IMR-90 (cell line): ENCODE measurements around the gene CDCP2.

Experiments used
- BHLHE40 ChIP-seq: fragments of 150-350 bp; IDR thresholded peaks from 2 replicates; pipeline ENCODE4 v1.6.1; 2016; ENCODE audit warnings: mild to moderate bottlenecking, low read depth, low read length
- CEBPB ChIP-seq: IDR thresholded peaks from 2 replicates; pipeline ENCODE4 v1.6.1; 2012; ENCODE audit warnings: low read depth, low read length, improper control_type of control experiment
- ELK1 ChIP-seq: fragments of 150-350 bp; IDR thresholded peaks from 2 replicates; pipeline ENCODE4 v1.6.1; 2016; ENCODE audit warnings: low read depth, mild to moderate bottlenecking, low read length, moderate library complexity, borderline replicate concordance
- MAFK ChIP-seq: IDR thresholded peaks from 2 replicates; pipeline ENCODE4 v1.6.1; 2012; ENCODE audit warnings: low read depth, low read length, improper control_type of control experiment
- MAZ ChIP-seq: IDR thresholded peaks from 2 replicates; pipeline ENCODE4 v1.6.1; 2012; ENCODE audit warnings: low read depth, mild to moderate bottlenecking, low read length, improper control_type of control experiment, moderate library complexity, borderline replicate concordance
- MXI1 ChIP-seq: IDR thresholded peaks from 2 replicates; pipeline ENCODE4 v1.6.1; 2012; ENCODE audit warnings: low read depth, mild to moderate bottlenecking, low read length, moderate library complexity, borderline replicate concordance
- NFE2L2 ChIP-seq: fragments of 150-350 bp; IDR thresholded peaks from 2 replicates; pipeline ENCODE4 v1.6.1; 2016; ENCODE audit warnings: low read depth, mild to moderate bottlenecking, low read length
- POLR2A ChIP-seq: IDR thresholded peaks from 2 replicates; pipeline ENCODE4 v1.6.1; 2012; ENCODE audit warnings: mild to moderate bottlenecking, low read depth, low read length
- RFX5 ChIP-seq: IDR thresholded peaks from 2 replicates; pipeline ENCODE4 v1.8.0; 2012; ENCODE audit warnings: low read depth, mild to moderate bottlenecking, low read length, moderate library complexity
- SMC3 ChIP-seq: fragments of 150-350 bp; IDR thresholded peaks from 2 replicates; pipeline ENCODE4 v1.6.1; 2016; ENCODE audit warnings: low read depth, mild to moderate bottlenecking, antibody characterized with exemption, low read length, moderate library complexity
- TF ChIP-seq, protein P1 (sequence below): conservative IDR thresholded peaks from 2 replicates; pipeline ENCODE4 v1.5.1; 2012; ENCODE audit warnings: mild to moderate bottlenecking, low read depth, low read length, improper control_type of control experiment

GRCh38 chr1:54153535-54154439, 987 bp upstream of the CDCP2 start:
- TF ChIP-seq MAFK (no peak), POLR2A (no peak), SMC3 (no peak), MXI1 (no peak), RFX5 (no peak), BHLHE40 (no peak), NFE2L2 (no peak), MAZ (no peak), ELK1 (no peak), CEBPB (peak; percentile 98)
- TF ChIP-seq, protein P1, sequence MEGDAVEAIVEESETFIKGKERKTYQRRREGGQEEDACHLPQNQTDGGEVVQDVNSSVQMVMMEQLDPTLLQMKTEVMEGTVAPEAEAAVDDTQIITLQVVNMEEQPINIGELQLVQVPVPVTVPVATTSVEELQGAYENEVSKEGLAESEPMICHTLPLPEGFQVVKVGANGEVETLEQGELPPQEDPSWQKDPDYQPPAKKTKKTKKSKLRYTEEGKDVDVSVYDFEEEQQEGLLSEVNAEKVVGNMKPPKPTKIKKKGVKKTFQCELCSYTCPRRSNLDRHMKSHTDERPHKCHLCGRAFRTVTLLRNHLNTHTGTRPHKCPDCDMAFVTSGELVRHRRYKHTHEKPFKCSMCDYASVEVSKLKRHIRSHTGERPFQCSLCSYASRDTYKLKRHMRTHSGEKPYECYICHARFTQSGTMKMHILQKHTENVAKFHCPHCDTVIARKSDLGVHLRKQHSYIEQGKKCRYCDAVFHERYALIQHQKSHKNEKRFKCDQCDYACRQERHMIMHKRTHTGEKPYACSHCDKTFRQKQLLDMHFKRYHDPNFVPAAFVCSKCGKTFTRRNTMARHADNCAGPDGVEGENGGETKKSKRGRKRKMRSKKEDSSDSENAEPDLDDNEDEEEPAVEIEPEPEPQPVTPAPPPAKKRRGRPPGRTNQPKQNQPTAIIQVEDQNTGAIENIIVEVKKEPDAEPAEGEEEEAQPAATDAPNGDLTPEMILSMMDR: no peak
